ENCODE results near the gene XAGE3.

Gene XAGE3

DNA sequence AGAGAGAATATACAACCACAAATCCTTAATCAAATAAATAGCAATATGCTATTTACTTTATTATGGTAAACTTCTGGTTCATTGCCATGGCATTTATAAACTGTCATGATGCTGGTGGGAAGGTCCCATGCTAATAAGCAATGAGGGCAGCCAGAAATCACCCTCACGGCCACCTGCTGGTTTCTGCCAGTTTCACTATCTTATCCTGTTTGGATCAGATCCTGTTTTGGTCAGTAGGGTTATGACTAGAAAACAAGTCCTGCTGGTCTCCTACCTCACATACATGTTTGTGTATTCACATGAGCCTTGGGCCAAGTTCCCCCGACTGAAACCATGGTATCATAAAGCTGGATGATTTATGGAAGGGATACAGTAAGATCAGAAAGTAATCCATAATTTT is 28.7 kb downstream of the XAGE3 start:
- no peak for DNase-seq

DNA sequence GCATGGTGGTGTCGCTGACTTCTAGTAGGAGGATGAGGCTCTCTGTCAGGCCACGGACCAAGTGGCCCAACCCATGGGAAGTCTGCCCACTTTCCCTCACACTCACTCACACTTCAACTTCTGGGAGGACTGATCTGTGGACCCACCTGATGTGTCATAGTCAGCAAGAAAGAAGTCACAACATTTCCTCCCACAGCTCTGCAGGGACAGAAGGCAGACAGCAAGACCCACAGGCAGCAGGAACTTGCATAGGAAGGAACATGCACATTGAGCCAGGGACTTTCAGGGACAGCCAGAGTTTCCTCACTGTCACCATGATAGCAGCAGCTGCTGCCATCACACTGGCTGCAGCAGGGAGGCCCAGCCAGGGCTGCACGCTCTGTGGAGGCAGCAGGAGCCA is 37.3 kb downstream of the XAGE3 start:
- no peak for DNase-seq

DNA sequence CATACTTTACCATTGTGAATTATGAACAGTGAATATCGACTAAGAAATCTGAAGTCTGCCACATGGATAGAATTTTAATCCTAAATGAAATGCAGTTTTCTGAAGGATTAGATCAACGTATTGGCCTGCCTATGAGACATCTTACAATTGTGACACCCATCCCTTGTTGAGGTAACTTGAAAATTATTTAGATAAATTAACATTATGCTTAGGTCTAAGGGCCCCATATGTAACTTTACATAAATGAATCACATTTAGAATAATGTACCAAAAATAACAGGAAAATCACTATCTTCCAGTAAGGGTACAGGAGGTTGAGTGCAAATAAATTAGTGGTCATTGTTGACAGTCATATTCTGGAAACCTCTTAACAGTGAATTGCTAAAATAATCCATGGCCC is 43.3 kb downstream of the XAGE3 start:
- no peak for DNase-seq

DNA sequence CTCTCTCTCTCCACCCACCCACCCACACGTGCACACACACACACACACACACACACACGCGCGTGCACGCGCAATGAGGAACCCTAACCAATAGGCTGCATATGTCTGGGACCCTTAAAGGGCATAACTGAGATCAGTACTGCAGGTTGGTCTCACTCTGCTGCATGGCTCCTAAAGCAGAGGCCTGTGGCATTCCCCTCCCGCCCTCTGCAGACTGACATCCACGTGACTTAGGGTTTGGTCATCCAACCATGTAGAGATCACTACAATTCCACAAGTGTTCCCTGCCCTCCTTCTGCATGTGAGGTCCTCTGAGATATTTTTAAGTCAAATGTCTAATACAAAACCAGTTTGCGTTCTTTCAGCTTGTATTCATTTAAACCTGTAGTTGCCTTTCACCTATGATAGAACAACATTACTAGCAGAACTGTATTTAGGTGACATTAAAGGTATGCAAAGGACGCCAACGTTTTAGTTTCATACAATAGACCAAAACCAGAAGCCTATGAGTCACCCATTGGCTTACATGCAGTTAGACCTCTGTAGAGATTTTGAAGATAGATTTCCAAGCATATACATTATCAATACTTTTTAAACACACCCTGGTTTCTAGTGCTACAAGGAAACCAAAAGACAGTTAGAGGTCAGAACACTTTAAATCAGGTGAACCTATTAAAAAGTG is 46.7 kb downstream of the XAGE3 start:
- no peak for DNase-seq

DNA sequence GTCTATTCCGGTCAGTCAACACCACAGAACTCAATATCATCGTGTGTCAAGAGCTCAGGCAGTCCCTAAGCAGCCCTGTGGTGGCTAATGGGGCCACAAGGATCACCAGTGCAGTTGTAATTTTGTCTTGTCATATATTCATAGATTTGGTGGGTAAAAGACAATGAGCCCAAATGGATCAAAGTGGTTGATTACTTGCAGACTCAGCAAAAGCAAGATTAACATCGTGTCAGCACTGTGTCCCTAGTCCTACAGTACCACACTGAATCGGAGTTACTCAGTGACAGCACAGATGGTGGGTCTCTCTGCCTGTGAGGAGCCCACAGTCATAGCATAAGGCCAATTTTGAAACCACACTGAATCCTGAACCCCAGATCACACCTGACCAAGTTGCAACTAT is 48.1 kb downstream of the XAGE3 start:
- DNase-seq: no peak

Data from activated CD4-positive, alpha-beta T cell treated with anti-CD3 and anti-CD28 coated beads, Interleukin-2, amount 50 U/mL, for 1 hour (primary cell).